DND-41 (cell line): ENCODE measurements around the gene SLC18A3.

ENCODE experiments used
- EZH2 ChIP-seq: IDR thresholded peaks from 3 replicates; pipeline ENCODE4 v1.6.1; 2012; ENCODE audit warnings: borderline replicate concordance, low read depth, mild to moderate bottlenecking, moderate library complexity, low read length, inconsistent platforms; ENCODE audit not compliant: severe bottlenecking
- TF ChIP-seq, protein P1 (sequence below): IDR thresholded peaks from 2 replicates; pipeline ENCODE4 v1.5.1; 2012; ENCODE audit warnings: borderline replicate concordance, low read length, moderate library complexity, mild to moderate bottlenecking; ENCODE audit not compliant: poor library complexity, severe bottlenecking; ENCODE audit errors: extremely low read depth

DNA sequence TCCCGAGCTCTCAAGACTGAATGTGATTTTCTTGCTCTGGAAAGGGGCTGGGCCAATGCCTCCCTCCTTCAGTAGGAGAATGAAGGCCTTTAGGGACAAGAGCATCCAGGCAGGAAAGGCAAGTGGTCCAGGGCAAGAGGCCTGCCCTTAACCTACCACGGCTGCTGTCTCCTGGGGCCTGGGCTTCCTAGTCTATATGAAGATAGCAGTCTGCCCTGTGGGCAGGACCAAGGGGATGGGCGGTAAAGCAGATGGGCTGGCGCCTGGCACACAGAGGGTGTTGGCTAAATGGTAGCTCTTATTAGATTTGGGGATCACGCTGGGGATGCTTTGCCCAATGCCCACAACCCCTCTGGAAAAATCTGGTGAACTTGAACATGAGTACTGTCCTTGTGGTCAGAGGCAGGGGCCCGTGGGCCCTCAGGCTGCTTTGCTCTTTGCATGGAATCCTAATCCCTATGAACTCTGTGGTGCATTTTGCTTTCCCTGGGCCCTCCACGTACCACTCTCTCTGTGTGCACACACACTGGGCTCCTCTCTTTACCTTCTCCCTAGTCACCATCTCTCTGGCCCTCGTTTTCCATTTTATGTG lies 24.1 kb downstream of the SLC18A3 start:
- TF ChIP-seq, protein P1, sequence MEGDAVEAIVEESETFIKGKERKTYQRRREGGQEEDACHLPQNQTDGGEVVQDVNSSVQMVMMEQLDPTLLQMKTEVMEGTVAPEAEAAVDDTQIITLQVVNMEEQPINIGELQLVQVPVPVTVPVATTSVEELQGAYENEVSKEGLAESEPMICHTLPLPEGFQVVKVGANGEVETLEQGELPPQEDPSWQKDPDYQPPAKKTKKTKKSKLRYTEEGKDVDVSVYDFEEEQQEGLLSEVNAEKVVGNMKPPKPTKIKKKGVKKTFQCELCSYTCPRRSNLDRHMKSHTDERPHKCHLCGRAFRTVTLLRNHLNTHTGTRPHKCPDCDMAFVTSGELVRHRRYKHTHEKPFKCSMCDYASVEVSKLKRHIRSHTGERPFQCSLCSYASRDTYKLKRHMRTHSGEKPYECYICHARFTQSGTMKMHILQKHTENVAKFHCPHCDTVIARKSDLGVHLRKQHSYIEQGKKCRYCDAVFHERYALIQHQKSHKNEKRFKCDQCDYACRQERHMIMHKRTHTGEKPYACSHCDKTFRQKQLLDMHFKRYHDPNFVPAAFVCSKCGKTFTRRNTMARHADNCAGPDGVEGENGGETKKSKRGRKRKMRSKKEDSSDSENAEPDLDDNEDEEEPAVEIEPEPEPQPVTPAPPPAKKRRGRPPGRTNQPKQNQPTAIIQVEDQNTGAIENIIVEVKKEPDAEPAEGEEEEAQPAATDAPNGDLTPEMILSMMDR, result no peak
- TF ChIP-seq EZH2, result no peak
